ENCODE results near the gene GRB2. TPM values are rescaled to one million over a fixed set of nuclear protein-coding genes. Genes with fewer than 3 reads are reported as not detected.

The GRB2 gene
- total and polyA plus RNA-seq, 10 of the 15 experiments (the other 5 are each of a cell fraction or from before 2014, with no cell fraction given) = 113 to 268 (median 158) TPM

DNA sequence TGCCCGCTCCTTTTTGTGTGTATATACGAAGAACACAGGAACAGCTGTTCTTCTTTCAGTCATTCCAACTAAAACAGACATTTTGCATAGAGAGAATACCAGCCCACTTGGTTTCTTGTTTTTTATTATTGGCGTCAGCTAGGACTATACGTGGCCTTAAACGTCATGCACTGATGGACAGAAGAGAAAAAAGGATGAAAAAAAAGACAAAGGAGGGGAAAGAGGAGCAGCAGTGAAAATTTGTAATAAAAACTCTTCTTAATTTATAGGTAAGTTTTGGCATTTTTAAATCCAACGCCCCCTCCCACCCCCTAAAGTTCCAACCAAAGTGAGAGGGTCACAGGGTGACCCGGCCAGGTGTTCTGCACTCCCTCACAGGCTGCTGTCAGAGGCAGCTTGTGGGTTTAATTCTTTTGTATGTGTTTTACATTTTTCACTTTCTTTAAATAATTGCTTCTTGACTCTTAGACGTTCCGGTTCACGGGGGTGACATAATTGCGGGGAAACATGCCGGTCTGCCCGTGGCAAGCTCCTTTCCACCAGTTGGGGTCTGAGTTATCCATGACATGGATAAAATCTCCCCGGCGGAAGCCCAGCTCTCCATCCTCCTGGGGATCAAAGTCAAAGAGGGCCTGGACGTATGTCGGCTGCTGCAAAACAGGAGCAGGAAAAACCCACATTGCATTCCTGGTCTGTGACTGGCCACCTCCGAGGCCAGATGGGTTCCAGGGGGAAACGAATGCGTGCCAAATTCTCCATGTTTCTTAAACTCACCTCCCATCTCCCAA, 85.4 kb downstream of the GRB2 start (continued):
- TF ChIP-seq, protein P1, sequence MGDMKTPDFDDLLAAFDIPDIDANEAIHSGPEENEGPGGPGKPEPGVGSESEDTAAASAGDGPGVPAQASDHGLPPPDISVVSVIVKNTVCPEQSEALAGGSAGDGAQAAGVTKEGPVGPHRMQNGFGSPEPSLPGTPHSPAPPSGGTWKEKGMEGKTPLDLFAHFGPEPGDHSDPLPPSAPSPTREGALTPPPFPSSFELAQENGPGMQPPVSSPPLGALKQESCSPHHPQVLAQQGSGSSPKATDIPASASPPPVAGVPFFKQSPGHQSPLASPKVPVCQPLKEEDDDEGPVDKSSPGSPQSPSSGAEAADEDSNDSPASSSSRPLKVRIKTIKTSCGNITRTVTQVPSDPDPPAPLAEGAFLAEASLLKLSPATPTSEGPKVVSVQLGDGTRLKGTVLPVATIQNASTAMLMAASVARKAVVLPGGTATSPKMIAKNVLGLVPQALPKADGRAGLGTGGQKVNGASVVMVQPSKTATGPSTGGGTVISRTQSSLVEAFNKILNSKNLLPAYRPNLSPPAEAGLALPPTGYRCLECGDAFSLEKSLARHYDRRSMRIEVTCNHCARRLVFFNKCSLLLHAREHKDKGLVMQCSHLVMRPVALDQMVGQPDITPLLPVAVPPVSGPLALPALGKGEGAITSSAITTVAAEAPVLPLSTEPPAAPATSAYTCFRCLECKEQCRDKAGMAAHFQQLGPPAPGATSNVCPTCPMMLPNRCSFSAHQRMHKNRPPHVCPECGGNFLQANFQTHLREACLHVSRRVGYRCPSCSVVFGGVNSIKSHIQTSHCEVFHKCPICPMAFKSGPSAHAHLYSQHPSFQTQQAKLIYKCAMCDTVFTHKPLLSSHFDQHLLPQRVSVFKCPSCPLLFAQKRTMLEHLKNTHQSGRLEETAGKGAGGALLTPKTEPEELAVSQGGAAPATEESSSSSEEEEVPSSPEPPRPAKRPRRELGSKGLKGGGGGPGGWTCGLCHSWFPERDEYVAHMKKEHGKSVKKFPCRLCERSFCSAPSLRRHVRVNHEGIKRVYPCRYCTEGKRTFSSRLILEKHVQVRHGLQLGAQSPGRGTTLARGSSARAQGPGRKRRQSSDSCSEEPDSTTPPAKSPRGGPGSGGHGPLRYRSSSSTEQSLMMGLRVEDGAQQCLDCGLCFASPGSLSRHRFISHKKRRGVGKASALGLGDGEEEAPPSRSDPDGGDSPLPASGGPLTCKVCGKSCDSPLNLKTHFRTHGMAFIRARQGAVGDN (IDR thresholded peaks at IDR 0.05) = peak; percentile 77; the same call in 1 of the 2 replicates
- TF ChIP-seq ZNF207 (IDR thresholded peaks at IDR 0.05; ENCODE audit: borderline replicate concordance) (no peak), SMAD1 (IDR thresholded peaks at IDR 0.05; ENCODE audit: low read depth, partially characterized antibody) (no peak), NFYA (IDR thresholded peaks at IDR 0.05; ENCODE audit: borderline replicate concordance, low read depth, low read length) (no peak), STAT1 (conservative IDR thresholded peaks at IDR 0.05) (no peak), ZSCAN29 (IDR thresholded peaks at IDR 0.05) (no peak), NFXL1 (IDR thresholded peaks at IDR 0.05; ENCODE audit: borderline replicate concordance) (no peak), BACH1 (IDR thresholded peaks at IDR 0.05; ENCODE audit: borderline replicate concordance) (no peak), EZH2 (IDR thresholded peaks at IDR 0.05; ENCODE audit: borderline replicate concordance, control insufficient read depth, low read depth, low read length) (no peak), SMAD5 (IDR thresholded peaks at IDR 0.05; ENCODE audit: low read depth) (no peak), CEBPB (IDR thresholded peaks at IDR 0.05; ENCODE audit: borderline replicate concordance in 1 of 2, low read depth in 2 of 2, low read length in 2 of 2) (no peak), MYB (IDR thresholded peaks at IDR 0.05; ENCODE audit: borderline replicate concordance, low read depth, low read length) (no peak), EP300 (IDR thresholded peaks at IDR 0.05; ENCODE audit: borderline replicate concordance in 1 of 2, control insufficient read depth in 1 of 2, low read depth in 2 of 2, low read length in 2 of 2) (peak; percentile 63 to 75; a peak in 3 of 4 replicates), MEF2B (IDR thresholded peaks at IDR 0.05; ENCODE audit: partially characterized antibody, poor library complexity, severe bottlenecking) (peak; percentile 59), RFX5 (IDR thresholded peaks at IDR 0.05; ENCODE audit: low read depth, low read length) (no peak), TAF1 (IDR thresholded peaks at IDR 0.05; ENCODE audit: borderline replicate concordance, low read depth, low read length) (no peak), CBFB (IDR thresholded peaks at IDR 0.05; ENCODE audit: low read depth) (0 out of 2 replicates have a peak, but pooled peaks have one; percentile 16), TCF12 (IDR thresholded peaks at IDR 0.05; ENCODE audit: low read depth, low read length) (peak; percentile 94), SP1 (IDR thresholded peaks at IDR 0.05; ENCODE audit: low read depth, low read length) (peak; percentile 37)
- TF ChIP-seq, protein P2, sequence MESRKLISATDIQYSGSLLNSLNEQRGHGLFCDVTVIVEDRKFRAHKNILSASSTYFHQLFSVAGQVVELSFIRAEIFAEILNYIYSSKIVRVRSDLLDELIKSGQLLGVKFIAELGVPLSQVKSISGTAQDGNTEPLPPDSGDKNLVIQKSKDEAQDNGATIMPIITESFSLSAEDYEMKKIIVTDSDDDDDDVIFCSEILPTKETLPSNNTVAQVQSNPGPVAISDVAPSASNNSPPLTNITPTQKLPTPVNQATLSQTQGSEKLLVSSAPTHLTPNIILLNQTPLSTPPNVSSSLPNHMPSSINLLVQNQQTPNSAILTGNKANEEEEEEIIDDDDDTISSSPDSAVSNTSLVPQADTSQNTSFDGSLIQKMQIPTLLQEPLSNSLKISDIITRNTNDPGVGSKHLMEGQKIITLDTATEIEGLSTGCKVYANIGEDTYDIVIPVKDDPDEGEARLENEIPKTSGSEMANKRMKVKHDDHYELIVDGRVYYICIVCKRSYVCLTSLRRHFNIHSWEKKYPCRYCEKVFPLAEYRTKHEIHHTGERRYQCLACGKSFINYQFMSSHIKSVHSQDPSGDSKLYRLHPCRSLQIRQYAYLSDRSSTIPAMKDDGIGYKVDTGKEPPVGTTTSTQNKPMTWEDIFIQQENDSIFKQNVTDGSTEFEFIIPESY (IDR thresholded peaks at IDR 0.05) = no peak
- TF ChIP-seq, protein P3, sequence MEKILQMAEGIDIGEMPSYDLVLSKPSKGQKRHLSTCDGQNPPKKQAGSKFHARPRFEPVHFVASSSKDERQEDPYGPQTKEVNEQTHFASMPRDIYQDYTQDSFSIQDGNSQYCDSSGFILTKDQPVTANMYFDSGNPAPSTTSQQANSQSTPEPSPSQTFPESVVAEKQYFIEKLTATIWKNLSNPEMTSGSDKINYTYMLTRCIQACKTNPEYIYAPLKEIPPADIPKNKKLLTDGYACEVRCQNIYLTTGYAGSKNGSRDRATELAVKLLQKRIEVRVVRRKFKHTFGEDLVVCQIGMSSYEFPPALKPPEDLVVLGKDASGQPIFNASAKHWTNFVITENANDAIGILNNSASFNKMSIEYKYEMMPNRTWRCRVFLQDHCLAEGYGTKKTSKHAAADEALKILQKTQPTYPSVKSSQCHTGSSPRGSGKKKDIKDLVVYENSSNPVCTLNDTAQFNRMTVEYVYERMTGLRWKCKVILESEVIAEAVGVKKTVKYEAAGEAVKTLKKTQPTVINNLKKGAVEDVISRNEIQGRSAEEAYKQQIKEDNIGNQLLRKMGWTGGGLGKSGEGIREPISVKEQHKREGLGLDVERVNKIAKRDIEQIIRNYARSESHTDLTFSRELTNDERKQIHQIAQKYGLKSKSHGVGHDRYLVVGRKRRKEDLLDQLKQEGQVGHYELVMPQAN (conservative IDR thresholded peaks at IDR 0.05) = no peak

Data from GM12878 (cell line).